Measurements from ENCODE around the gene CCN5.

The CCN5 gene

GRCh38 chr20:44688053-44688625 is 27.0 kb upstream of the CCN5 start:
- Histone ChIP-seq H3K4me2 (ENCODE audit: low read length) (no peak overlapping the region), H3K27me3 (ENCODE audit: insufficient read depth, low read length) (0 out of 2 replicates have a peak, but pooled peaks cover 5% of the 10 kb centered on the region), H2AFZ (ENCODE audit: low read length) (no peak overlapping the region), H3K4me1 (ENCODE audit: insufficient read depth, low read length, severe bottlenecking) (peaks cover 7% of the 10 kb centered on the region), H3K9ac (ENCODE audit: low read length) (no peak overlapping the region), H3F3A (ENCODE audit: insufficient read depth, low read length) (no peaks in the 10 kb centered on the region), H4K20me1 (ENCODE audit: insufficient read depth, low read length) (no peaks in the 10 kb centered on the region), H3K27ac (ENCODE audit: low read depth, low read length, poor library complexity, severe bottlenecking) (no peak overlapping the region), H3K9me3 (ENCODE audit: low read length) (peaks cover 4% of the 10 kb centered on the region; the same call in 1 of the 2 replicates), H3K4me3 (ENCODE audit: low read depth, low read length, poor library complexity, severe bottlenecking) (no peak overlapping the region), H3K79me2 (ENCODE audit: insufficient read depth, low read length) (no peaks in the 10 kb centered on the region), H3K9me2 (ENCODE audit: low read depth, low read length) (no peaks in the 10 kb centered on the region), H3K36me3 (ENCODE audit: insufficient read depth, low read length) (no peaks in the 10 kb centered on the region)
- TF ChIP-seq CTCF (IDR thresholded peaks at IDR 0.05; ENCODE audit: low read length) (no peak), EZH2 (IDR thresholded peaks at IDR 0.05; ENCODE audit: borderline replicate concordance, low read length) (no peak)

DNA sequence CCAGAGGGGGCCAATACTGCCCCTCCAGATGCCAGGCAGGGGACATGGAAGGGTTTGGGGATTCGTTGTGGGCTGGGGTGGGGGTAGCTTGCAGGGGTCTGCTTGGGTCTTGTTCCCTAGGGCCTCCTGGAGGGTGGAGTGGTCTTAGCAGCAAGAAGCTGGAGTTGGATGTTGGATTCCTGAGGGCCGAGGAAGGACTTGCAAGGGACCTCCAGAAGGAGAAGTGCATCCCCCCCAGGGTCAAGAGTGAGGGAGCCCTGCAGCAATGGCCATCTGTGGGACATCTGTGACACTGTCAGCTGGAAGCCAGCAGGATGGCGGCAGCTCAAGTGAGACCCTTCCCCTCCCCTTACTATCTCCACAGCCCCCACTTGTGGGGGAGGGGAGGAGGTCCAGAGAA is 25.4 kb upstream of the CCN5 start:
- H3K27me3 ChIP-seq (ENCODE audit: insufficient read depth, low read length) = 0 out of 2 replicates have a peak, but pooled peaks cover 5% of the 10 kb centered on the region
- no peaks in the 10 kb centered on the region for H3K79me2 ChIP-seq (ENCODE audit: insufficient read depth, low read length)
- no peak overlapping the region for H3K27ac ChIP-seq (ENCODE audit: low read depth, low read length, poor library complexity, severe bottlenecking)
- H3F3A ChIP-seq (ENCODE audit: insufficient read depth, low read length) = no peaks in the 10 kb centered on the region
- no peak overlapping the region for H3K4me2 ChIP-seq (ENCODE audit: low read length)
- H3K9ac ChIP-seq (ENCODE audit: low read length) = no peak overlapping the region
- no peaks in the 10 kb centered on the region for H3K9me2 ChIP-seq (ENCODE audit: low read depth, low read length)
- H3K4me1 ChIP-seq (ENCODE audit: insufficient read depth, low read length, severe bottlenecking) = peaks cover 3% of the 10 kb centered on the region
- H3K4me3 ChIP-seq (ENCODE audit: low read depth, low read length, poor library complexity, severe bottlenecking) = no peak overlapping the region
- no peaks in the 10 kb centered on the region for H3K36me3 ChIP-seq (ENCODE audit: insufficient read depth, low read length)
- no peaks in the 10 kb centered on the region for H4K20me1 ChIP-seq (ENCODE audit: insufficient read depth, low read length)
- no peak overlapping the region for H2AFZ ChIP-seq (ENCODE audit: low read length)
- TF ChIP-seq EZH2 (IDR thresholded peaks at IDR 0.05; ENCODE audit: borderline replicate concordance, low read length) = no peak
- TF ChIP-seq CTCF (IDR thresholded peaks at IDR 0.05; ENCODE audit: low read length) = no peak
- H3K9me3 ChIP-seq (ENCODE audit: low read length) = peaks cover 4% of the 10 kb centered on the region; the same call in 1 of the 2 replicates

DNA sequence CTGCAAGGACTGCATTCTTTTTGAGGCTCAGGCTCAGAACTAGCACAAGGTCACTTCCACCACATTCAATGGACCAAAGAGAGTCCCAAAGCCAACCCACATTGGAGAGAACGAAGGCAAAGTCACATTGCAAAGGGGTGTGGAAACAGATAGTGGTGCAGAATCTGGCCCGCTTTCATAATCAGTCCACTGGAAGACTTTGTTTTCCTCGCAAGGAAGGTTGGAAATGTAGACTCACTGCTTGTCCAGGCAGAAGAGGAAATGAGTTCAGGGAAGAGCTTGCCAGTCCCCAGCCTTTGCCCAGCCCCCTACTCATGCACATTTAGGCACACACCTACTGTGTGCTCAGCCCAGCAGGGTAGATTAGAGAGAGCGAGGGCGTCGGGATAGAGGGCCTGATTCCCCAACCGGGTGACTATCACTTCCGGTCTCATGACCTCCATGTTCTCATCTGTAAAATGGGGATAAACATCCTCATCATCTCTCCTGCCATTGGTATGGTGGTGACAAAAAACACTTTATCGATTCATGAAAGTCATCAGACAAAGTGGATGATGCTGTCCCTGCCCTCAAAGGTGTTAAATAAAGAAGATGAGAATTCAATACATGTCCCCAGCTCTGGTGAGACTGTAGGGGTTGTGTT is 24.3 kb upstream of the CCN5 start:
- Histone ChIP-seq H3K36me3 (ENCODE audit: insufficient read depth, low read length) (no peaks in the 10 kb centered on the region), H3K4me1 (ENCODE audit: insufficient read depth, low read length, severe bottlenecking) (no peaks in the 10 kb centered on the region), H3K9ac (ENCODE audit: low read length) (no peak overlapping the region), H3K9me2 (ENCODE audit: low read depth, low read length) (no peaks in the 10 kb centered on the region), H3K4me3 (ENCODE audit: low read depth, low read length, poor library complexity, severe bottlenecking) (no peak overlapping the region), H3K4me2 (ENCODE audit: low read length) (no peak overlapping the region), H4K20me1 (ENCODE audit: insufficient read depth, low read length) (no peaks in the 10 kb centered on the region), H3K9me3 (ENCODE audit: low read length) (peaks cover 4% of the 10 kb centered on the region; the same call in 1 of the 2 replicates), H3F3A (ENCODE audit: insufficient read depth, low read length) (no peaks in the 10 kb centered on the region), H3K79me2 (ENCODE audit: insufficient read depth, low read length) (no peaks in the 10 kb centered on the region), H3K27me3 (ENCODE audit: insufficient read depth, low read length) (0 out of 2 replicates have a peak, but pooled peaks cover 5% of the 10 kb centered on the region), H3K27ac (ENCODE audit: low read depth, low read length, poor library complexity, severe bottlenecking) (no peak overlapping the region), H2AFZ (ENCODE audit: low read length) (no peak overlapping the region)
- TF ChIP-seq CTCF (IDR thresholded peaks at IDR 0.05; ENCODE audit: low read length) (no peak), EZH2 (IDR thresholded peaks at IDR 0.05; ENCODE audit: borderline replicate concordance, low read length) (no peak)

All from OCI-LY1 (cell line).